A549 treated with Hydrocortisone at 1 μM for 4 hours (cell line): Measurements from ENCODE around the gene PERM1. TPM values are rescaled to one million over a fixed set of nuclear protein-coding genes. Genes with fewer than 3 reads are reported as not detected.

Experiments
- total RNA-seq: library from RNA; stranded (reverse); fragments of 200-300 nt; extraction: Qiagen RNA extraction; gene quantifications from 5 replicates; pipeline ENCODE4 v1.2.3, GENCODE V29; 2022

The PERM1 gene
- 0.10 to 0.18 TPM (median 0.14 TPM) in 5 replicates for total RNA-seq

GRCh38 chr1:981955-982558, at the start of gene PERM1:
TSS of gene PERM1 (minus strand) at chr1:982093. CDS start at chr1:981029, 1,064 bp downstream.

GRCh38 chr1:1020000-1020404, 38.1 kb upstream of the PERM1 start, which contains the start of gene AGRN:
TSS of gene AGRN (plus strand) at chr1:1020120. CDS start at chr1:1020173, 53 bp downstream.

GRCh38 chr1:1013105-1013921, 31.4 kb upstream of the PERM1 start, which contains the start of gene ISG15:
TSS of gene ISG15 (plus strand) at chr1:1013497. CDS start at chr1:1013574, 77 bp downstream.

GRCh38 chr1:999725-1000356, 17.9 kb upstream of the PERM1 start, which contains the start of gene HES4:
TSS of gene HES4 (minus strand) at chr1:1000097. CDS start at chr1:999973, 124 bp downstream.

GRCh38 chr1:966135-966703, 15.7 kb downstream of the PERM1 start, which contains the start of gene PLEKHN1:
TSS of gene PLEKHN1 (plus strand) at chr1:966482. CDS start at chr1:966532, 50 bp downstream.

GRCh38 chr1:960363-961131, 21.3 kb downstream of the PERM1 start, which contains the start of gene KLHL17:
TSS of gene KLHL17 (plus strand) at chr1:960584. CDS start at chr1:960694, 110 bp downstream.

GRCh38 chr1:958823-959730, 22.8 kb downstream of the PERM1 start, which contains the start of gene NOC2L:
TSS of gene NOC2L (minus strand) at chr1:959256. CDS start at chr1:959240, 16 bp downstream.

Other genes with a start within 250 kb of the PERM1 start
- 16.2 to 28.1 TPM (median 24.5 TPM) in 5 replicates for gene SAMD11, start 58.2 kb downstream of the PERM1 start, total RNA-seq
- gene NOC2L, start 22.8 kb downstream of the PERM1 start, total RNA-seq: 74.7 to 85.5 TPM (median 78.1 TPM) in 5 replicates
- gene KLHL17, start 21.5 kb downstream of the PERM1 start, total RNA-seq: 9.7 to 15.2 TPM (median 13.4 TPM) in 5 replicates
- 4.4 to 5.7 TPM (median 4.9 TPM) in 5 replicates for gene PLEKHN1, start 15.6 kb downstream of the PERM1 start, total RNA-seq
- 15.6 to 64.4 TPM (median 55.7 TPM) in 5 replicates for gene HES4, start 18.0 kb upstream of the PERM1 start, total RNA-seq
- gene ISG15, start 31.4 kb upstream of the PERM1 start, total RNA-seq: 12.6 to 22.7 TPM (median 20.9 TPM) in 5 replicates
- 89.0 to 113 TPM (median 105 TPM) in 5 replicates for gene AGRN, start 38.0 kb upstream of the PERM1 start, total RNA-seq
- 0.14 to 0.47 TPM (median 0.30 TPM) in 5 replicates for gene RNF223, start 92.2 kb upstream of the PERM1 start, total RNA-seq
- gene C1orf159, start 134.0 kb upstream of the PERM1 start, total RNA-seq: 9.2 to 14.7 TPM (median 13.6 TPM) in 5 replicates
- not detected in 5 replicates for gene TTLL10, start 191.8 kb upstream of the PERM1 start, total RNA-seq
- gene TNFRSF18, start 224.5 kb upstream of the PERM1 start, total RNA-seq: 0.17 to 0.42 TPM in 2 of 5 replicates, not detected in the others
- gene TNFRSF4, start 232.1 kb upstream of the PERM1 start, total RNA-seq: 0.09 to 0.34 TPM (median 0.25 TPM) in 3 of 5 replicates, not detected in the others
- gene SDF4, start 249.9 kb upstream of the PERM1 start, total RNA-seq: 113 to 131 TPM (median 122 TPM) in 5 replicates